Activated naive CD4-positive, alpha-beta T cell treated with anti-CD3 and anti-CD28 coated beads, Interleukin-2, amount 50 U/mL, for 72 hours (primary cell): Measurements from ENCODE around the gene TUBGCP6. TPM values are rescaled to one million over a fixed set of nuclear protein-coding genes. Genes with fewer than 3 reads are reported as not detected.

Experiments
- ATAC-seq, 2 donors: fragments of 150-1000 bp; cut with Tn5 transposase; 2 replicates each; pipeline ENCODE4 v1.10.0; 2021; ENCODE audit warnings: mild to moderate bottlenecking in 2 of 2, moderate library complexity in 2 of 2
- DNase-seq, 2 donors: peaks; one replicate each; pipeline ENCODE4 v3.0.0; 2021 to 2022; ENCODE audit warnings: low spot score in 2 of 2
- H3K27ac Mint-ChIP-seq, 2 donors: one replicate each; pipeline ENCODE4 v1.8.0; 2022; ENCODE audit warnings: mild to moderate bottlenecking in 2 of 2, mixed read lengths in 2 of 2
- H3K36me3 Mint-ChIP-seq, 2 donors: one replicate each; pipeline ENCODE4 v1.8.0; 2022; ENCODE audit warnings: mixed read lengths in 2 of 2
- H3K9me3 Mint-ChIP-seq, 2 donors: one replicate each; pipeline ENCODE4 v1.8.0; 2022; ENCODE audit warnings: mixed read lengths in 2 of 2
- total RNA-seq, 2 donors: library from RNA; stranded (reverse); gene quantifications; one replicate each; pipeline ENCODE4 v1.2.3, GENCODE V29; 2022

TUBGCP6 gene, protein sequence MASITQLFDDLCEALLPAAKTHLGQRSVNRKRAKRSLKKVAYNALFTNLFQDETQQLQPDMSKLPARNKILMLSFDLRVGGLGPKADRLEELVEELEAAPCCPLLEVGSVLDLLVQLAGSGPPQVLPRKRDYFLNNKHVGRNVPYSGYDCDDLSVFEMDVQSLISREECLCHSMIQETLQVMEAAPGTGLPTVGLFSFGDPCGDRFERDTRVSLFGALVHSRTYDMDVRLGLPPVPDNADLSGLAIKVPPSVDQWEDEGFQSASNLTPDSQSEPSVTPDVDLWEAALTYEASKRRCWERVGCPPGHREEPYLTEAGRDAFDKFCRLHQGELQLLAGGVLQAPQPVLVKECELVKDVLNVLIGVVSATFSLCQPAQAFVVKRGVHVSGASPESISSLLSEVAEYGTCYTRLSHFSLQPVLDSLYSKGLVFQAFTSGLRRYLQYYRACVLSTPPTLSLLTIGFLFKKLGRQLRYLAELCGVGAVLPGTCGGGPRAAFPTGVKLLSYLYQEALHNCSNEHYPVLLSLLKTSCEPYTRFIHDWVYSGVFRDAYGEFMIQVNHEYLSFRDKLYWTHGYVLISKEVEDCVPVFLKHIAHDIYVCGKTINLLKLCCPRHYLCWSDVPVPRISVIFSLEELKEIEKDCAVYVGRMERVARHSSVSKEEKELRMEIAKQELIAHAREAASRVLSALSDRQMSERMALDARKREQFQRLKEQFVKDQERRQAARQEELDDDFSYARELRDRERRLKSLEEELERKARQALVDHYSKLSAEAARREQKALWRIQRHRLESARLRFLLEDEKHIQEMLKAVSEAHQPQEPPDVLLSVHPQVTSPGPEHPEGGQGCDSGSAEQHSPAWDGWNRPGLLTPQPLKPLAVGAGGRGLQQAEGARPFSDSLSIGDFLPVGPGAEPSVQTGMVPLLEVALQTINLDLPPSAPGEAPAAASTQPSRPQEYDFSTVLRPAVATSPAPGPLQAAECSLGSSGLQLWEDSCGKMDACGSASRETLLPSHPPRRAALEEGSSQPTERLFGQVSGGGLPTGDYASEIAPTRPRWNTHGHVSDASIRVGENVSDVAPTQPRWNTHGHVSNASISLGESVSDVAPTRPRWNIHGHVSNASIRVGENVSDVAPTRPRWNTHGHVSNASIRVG (N-terminal part only)
- total RNA-seq, result 10 to 100 TPM; 49.6 to 50.9 TPM

DNA sequence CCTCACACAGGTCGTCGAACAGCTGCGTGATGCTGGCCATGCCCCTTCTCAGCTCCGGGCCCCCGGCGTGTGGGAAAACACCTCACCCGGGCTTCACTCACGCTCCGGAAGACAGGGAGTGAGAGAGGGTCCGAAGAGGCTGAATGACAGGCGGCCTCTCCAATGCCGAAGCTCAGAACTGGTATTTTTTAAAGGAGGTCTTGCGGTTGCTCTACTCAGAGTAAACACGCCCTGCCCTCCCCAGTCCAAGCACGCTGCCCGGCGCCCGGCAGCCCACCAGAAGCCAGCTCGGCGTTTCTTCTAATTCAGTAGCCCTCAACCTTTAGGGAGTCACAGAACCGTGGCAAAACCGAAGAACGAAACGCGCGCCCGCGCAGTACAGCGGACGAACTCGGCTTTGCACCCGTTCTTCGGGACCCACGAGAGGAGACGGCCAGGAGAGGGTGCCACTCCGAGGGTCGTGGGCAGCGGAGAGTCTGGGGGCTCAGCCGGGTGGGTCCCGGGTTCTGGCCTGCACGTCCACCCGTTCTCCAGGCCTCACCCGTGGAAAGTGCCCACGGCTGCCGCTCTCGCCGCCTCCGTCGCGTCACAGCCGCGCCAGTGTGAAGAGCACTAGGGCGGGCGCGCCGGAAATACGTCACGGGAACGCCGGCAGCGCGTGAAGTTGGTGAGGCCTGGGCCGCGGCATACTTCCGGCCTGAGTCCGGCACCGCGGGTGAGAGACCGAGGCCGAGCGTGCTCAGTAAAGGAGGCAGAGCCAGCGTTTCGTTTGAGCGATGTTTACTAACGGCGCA lies at the start of gene TUBGCP6:
TSS of gene TUBGCP6 (minus strand) at position 604 of the 794 bp plus-strand sequence. CDS start at position 40, 564 bp downstream.
- DNase-seq (peak; percentile 91 to 93), ATAC-seq (peak; percentile 89 to 93)
- peaks cover 17% of the 10 kb centered on the region in 2 donors for H3K36me3 Mint-ChIP-seq
- H3K9me3 Mint-ChIP-seq, result no peaks in the 10 kb centered on the region
- H3K27ac Mint-ChIP-seq, result peak within 1 kb of the TSS; percentile 90 to 100

DNA sequence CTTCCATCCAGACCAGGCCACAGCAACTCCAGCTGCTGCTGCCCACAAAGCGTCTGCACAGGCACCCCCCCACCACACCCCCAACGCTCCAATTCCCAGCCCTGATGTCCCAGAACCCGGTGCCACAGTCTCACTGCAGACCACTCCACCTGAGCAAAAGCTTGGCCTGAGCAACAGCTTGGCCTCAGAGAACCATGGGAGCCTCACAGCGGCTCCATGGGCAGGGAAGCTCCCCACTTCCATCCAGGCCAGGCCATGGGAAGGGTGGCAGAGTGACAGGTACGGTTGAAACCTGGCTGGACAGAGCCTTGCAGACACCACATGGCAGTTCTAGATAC lies 49.5 kb upstream of the TUBGCP6 start:
- no peak for DNase-seq
- no peak for ATAC-seq
- H3K36me3 Mint-ChIP-seq, result no peaks in the 10 kb centered on the region
- H3K27ac Mint-ChIP-seq, result no peak overlapping the region
- H3K9me3 Mint-ChIP-seq, result no peaks in the 10 kb centered on the region

DNA sequence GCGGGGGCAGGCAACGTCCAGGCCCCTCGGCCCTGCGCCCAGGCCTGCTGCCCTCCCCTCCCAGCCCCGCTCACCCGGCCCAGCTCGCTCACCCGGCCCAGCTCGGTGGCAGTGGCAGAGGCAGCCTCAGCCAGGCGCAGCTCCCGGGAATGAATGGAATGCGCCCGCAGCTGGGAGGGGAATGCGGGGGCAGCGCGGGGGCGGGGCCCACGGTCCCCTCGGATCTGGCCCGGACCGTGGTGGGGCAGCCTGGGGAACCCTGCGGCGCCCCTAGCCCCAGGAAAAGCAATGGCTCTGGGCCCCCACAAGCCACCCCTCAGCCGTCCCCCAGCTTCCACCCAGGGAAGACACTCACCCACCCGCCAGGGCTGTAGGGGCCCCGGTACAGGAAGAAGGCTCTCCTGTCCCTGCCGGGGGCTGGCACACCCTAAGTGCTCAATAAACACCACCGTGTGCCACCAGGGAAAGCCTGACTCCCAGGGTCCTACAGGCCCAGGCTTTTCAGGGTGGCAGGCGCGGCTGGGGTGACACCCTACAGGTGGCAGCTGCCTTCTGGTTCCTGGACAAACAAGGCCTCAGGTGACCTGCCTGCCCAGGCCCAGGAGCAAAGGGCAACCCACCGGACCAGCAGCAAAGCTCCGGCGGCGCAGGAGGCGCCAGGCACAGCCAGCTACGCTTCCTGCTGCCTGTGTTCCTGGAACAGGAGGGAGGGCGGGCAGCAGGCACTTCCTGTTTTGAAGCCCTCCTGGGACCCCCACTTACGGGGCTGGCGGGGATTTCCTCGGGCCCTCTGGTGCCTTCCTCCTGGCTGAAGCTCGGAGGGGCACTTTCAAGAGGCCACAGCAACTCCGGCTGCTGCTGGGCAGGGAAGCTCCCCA lies 48.9 kb upstream of the TUBGCP6 start:
- no peaks in the 10 kb centered on the region for H3K9me3 Mint-ChIP-seq
- ATAC-seq, result no peak
- DNase-seq, result no peak
- H3K27ac Mint-ChIP-seq, result no peak overlapping the region
- no peaks in the 10 kb centered on the region for H3K36me3 Mint-ChIP-seq

DNA sequence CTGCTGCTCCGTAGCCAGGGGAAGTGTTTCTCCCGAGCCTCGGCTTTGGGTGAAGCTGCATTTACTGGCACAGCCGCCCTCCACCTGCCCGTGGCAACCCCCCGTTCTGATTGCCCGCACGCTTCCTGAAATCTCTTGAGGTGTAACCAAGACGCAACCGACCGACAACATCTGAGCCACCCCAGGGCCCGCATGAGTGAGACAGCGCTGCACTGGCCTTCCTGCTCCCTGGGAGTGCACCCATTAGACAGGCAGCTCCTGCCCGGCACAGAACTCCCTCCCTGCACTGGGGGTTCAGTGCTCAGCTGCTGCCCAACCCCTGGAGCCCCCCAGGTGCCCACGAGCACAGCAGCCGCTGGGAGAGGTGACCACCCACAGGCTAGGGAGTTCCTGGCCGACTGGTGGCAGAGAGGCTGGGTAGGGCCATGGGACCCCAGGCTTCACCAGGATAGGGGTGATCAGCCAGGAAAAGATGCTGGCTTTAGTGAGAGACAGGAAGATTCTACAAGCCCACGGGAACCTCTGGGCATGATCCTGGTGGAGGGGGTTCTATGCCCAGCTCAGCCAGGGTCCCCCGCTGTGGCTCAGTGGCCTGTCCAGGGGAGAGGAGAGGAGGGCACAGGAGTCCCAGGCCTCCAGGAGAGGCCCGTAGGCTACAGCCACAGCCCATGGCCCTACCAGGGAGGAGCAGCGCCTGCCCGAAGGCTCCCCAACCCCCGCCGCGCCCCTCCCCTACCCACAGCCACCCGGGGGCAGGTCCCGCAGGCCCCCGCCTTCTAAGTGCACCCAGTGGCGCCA lies 48.0 kb upstream of the TUBGCP6 start:
- peak in 1 of 2 donors; percentile 44 for ATAC-seq
- Mint-ChIP-seq H3K27ac (no peak overlapping the region), H3K36me3 (no peaks in the 10 kb centered on the region), H3K9me3 (no peaks in the 10 kb centered on the region)
- no peak for DNase-seq

DNA sequence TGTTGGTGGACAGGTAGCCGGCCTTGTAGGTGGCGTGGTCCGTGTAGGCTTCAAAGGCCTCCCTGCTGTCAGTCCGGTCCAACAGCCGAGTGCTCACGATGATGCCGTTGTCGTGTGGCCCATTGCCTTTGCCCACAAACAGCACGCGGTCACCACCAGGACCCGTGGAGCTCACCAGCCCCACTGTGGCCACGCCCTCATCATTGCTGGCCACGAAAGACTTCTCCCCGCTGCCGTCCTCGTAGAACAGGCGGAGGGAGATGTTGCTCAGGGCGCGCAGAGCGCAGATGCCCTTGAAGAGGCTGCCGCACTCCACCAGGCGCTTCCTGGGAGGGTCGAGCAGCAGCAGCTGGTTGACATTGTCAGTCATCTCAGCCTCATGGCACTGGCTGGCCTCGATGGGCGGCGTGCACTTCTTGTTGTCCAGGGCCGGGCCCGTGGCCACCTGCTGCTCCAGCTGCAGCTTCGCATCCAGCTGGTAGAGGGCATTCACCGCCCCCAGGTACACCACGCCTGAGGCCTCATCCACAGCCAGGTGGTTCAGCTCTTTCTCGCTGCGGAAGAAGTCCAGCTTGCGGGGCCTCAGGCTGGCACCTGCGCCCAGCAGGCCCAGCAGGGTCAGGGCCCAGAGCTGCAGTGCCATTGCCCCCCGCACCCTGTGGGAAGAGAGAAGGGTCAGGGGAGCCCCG lies 45.3 kb upstream of the TUBGCP6 start:
- DNase-seq (no peak), ATAC-seq (no peak)
- Mint-ChIP-seq H3K36me3 (no peaks in the 10 kb centered on the region), H3K27ac (no peak overlapping the region), H3K9me3 (no peaks in the 10 kb centered on the region)

DNA sequence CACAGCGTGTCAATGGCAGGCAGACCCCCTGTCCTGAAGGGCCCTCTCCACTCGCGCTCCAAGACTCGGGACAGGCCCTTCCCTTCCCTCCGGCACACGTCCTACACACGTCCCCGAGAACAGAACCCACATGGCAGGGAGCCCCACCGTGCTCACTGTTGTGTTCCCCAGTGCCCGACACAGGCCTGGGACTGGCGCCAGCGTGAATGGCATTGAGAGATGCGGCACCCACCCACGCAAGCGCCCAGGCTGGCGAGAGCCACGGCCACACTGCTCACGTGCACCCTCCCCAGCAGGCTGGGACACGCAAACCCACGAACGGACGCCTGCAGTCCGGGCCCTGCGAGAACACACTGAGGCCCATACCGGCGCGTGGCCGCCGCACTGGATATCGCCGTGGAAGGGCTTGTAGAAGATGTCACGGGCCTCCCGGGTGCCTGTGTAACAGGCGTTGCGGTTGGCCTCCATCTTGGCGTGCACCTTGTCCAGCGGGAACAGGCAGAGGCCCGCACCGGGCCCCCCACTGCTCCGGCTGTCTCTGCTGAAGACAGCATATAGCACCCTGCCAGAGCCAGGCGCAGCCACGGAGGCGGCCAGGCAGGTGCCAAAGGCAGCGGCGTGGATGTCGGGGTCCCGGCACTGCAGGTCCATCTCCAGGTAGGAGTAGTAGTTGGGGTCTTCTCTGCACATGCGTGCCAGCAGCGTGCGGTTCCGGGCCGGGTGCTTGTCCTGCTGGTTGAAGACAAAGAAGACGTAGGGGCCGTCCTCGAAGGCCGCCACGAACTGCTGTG lies 44.5 kb upstream of the TUBGCP6 start:
- ATAC-seq (no peak), DNase-seq (no peak)
- H3K36me3 Mint-ChIP-seq, result no peaks in the 10 kb centered on the region
- no peak overlapping the region for H3K27ac Mint-ChIP-seq
- H3K9me3 Mint-ChIP-seq, result no peaks in the 10 kb centered on the region

DNA sequence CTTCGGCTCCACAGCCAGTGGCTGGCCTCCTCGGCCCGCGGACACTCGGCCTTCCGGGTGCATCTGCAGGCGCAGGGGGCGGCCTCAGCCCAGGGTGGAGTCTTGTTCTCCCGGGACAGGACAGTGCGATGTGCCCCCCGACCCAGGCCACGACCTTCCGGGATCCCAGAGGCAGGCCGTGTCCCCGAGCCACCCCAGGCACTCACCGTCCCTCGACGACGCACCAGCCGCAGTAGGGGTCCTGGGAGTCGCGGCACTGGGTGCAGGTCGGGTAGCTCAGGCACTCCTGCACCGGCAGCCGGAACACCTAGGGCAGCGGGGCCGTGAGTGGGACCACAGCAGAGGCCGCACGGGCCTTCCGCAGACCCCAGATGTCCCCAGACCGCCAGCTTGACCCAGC lies 42.9 kb upstream of the TUBGCP6 start:
- Mint-ChIP-seq H3K36me3 (no peaks in the 10 kb centered on the region), H3K27ac (no peak overlapping the region)
- no peak for ATAC-seq

DNA sequence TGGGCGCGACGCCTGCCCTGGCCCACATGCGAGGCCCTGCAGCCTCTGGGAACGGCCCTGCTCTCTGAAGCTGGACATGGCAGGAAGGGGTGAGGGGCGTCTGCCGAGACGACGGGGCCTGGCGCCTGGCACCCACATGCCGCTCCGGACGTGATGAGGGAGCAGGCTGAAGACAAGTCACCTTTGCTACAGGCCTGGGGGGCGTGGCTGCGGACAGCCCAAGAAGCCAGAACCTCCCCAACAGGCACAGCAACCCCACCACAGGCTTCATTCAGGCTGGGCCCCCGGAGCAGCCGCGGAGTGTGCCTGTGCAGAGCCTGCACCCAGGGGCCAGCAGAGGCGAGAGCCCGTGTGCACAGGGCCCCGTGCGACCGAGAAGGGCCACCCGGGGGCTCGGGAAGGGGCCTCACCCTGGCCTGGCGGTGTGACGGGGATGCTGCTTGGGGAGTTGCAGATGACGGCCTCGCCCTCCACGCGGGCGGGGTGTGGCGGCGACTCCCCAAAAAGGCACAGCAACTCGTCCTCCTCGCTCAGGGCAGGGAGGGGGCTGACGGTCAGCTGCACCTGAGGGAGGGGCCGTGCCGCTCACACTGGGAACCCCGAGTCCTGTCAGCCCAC lies 42.0 kb upstream of the TUBGCP6 start:
- Mint-ChIP-seq H3K36me3 (no peaks in the 10 kb centered on the region), H3K27ac (no peak overlapping the region), H3K9me3 (no peaks in the 10 kb centered on the region)
- no peak for ATAC-seq
- DNase-seq, result no peak

More for the DNA sequence above, 42.9 kb upstream of the TUBGCP6 start:
- H3K9me3 Mint-ChIP-seq, result no peaks in the 10 kb centered on the region
- no peak for DNase-seq

DNA sequence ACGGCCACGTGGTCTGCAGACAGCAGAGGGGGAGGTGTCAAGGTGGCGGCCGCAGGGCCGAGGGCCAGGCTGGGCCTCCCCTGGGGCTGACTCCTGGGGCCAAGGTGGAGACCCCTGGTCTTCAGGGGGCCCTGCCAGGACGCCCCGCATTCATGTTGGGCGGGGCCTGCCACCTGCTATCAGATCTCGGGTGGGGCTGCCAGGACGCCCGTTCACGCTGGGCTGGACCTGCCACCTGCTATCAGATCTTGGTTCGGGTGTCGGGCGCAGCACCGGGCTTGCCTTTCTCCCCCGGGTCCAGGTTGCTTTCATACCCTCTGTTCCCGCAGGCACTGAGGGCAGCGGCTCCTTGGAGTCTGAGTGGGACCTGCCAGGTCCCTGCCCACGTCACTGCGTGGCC lies 41.5 kb upstream of the TUBGCP6 start:
- no peaks in the 10 kb centered on the region for H3K9me3 Mint-ChIP-seq
- ATAC-seq, result no peak
- DNase-seq, result no peak
- H3K36me3 Mint-ChIP-seq, result no peaks in the 10 kb centered on the region
- H3K27ac Mint-ChIP-seq, result no peak overlapping the region

DNA sequence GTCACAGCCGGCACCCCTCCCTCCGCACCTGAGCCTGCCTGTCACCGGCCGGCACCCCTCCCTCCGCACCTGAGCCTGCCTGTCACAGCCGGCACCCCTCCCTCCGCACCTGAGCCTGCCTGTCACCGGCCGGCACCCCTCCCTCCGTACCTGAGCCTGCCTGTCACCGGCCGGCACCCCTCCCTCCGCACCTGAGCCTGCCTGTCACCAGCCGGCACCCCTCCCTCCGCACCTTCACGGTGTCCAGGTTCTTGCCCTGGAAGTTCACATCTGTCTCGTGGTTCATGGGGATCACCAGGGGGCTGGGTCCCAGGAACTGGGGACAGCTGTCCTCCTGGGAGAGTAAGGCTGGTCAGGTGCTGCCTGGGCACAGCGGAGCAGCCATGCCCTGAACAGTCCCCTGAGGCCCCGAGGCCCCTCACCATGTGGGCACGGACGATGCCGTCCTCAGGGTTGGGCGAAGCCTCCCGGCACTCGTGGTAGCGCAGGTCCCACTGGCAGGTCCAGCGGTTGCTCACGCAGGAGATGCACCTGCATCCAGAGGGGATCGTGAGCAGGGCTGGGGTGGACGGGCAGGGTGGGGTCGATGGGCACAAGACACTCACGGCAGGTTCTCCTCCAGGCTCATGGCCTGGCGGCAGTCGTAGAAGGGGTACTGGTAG lies 40.9 kb upstream of the TUBGCP6 start:
- no peak for DNase-seq
- Mint-ChIP-seq H3K9me3 (no peaks in the 10 kb centered on the region), H3K36me3 (no peaks in the 10 kb centered on the region), H3K27ac (no peak overlapping the region)
- ATAC-seq, result no peak

DNA sequence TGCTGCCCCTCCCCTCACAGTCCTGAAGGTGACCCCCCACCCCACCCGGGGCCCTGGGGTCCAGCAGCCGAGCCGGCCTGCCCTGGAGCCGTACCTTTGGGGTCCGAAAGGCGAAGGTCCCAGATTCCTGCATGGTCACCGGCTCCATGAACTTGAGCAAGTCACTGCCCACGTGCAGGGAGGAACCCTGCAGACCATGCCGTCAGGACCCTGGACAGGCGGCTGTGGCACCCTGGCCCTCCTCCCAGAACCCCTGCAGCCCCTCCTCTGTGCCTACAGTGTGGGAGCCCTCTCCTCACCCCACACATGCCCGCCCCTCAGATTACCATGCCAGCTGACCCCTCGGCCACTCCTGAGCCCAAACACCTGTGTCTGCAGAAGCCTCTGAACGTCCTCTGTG lies 39.7 kb upstream of the TUBGCP6 start:
- Mint-ChIP-seq H3K27ac (no peak overlapping the region), H3K9me3 (no peaks in the 10 kb centered on the region), H3K36me3 (no peaks in the 10 kb centered on the region)
- ATAC-seq, result no peak
- DNase-seq, result no peak

DNA sequence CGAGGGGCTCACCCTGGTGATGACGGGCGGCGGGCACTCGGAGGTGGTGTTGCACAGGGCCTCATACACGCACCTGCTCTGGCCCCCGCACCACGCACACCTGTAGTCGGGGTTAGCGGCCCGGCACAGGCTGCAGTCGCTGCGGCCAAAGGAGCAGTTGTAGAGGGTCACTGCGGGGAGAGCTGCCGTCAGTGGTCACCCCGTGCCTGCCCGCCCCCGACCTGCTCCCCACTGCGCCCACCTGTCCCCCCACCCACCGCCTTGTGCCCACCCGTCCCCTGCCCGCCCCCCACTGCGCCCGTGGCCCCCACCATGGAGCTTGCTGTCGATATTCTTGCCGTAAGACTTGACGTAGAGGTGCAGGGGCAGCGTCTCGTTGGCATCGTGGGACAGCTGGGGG lies 39.0 kb upstream of the TUBGCP6 start:
- ATAC-seq (no peak), DNase-seq (no peak)
- Mint-ChIP-seq H3K9me3 (no peaks in the 10 kb centered on the region), H3K27ac (no peak overlapping the region), H3K36me3 (no peaks in the 10 kb centered on the region)
